GM12801 (cell line): ENCODE data around the gene MT1X.

Experiments used
- TF ChIP-seq, protein P1 (sequence below): IDR thresholded peaks from one replicate; pipeline ENCODE4 v1.5.1; 2011; ENCODE audit warnings: control low read depth; ENCODE audit not compliant: insufficient read length; ENCODE audit errors: extremely low read depth

MT1X gene

DNA sequence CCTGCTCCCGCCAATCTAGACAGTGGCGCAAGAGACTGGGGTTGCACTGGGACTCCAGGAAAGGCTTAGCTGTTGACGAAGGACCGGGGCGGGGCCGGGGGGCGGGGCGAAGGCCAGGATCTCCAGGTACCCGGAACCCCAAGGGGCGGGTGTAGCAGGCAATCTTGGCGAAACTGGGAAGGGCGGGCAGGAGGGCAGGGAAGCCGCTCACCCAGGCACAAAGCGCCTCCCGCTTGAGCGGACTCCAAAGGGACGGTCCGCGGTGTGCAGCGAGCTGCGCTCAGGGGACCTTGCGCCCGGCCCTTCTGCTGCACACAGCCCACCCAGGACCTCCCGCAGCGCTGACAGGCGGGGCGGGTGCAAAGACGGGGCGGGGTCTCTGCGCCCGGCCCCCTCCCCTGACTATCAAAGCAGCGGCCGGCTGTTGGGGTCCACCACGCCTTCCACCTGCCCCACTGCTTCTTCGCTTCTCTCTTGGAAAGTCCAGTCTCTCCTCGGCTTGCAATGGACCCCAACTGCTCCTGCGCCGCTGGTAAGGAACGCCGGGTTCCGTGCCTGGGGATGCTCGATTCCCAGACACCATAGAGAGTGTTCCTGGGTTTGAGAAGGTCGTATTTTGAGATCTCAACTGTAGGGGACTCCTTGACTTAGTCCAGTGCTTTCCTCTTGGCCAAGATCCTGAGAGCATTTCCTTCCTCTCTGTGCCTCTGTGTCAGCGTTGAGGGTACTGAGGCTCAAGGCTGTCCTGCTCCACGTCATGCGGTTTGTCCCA, 24.5 kb upstream of the MT1X start, which contains the start of gene MT1F:
Gene MT1F, plus strand, starts transcription at position 405 of the 772 bp plus-strand sequence. Its CDS starts 100 bp downstream, at position 505.
- TF ChIP-seq, protein P1, sequence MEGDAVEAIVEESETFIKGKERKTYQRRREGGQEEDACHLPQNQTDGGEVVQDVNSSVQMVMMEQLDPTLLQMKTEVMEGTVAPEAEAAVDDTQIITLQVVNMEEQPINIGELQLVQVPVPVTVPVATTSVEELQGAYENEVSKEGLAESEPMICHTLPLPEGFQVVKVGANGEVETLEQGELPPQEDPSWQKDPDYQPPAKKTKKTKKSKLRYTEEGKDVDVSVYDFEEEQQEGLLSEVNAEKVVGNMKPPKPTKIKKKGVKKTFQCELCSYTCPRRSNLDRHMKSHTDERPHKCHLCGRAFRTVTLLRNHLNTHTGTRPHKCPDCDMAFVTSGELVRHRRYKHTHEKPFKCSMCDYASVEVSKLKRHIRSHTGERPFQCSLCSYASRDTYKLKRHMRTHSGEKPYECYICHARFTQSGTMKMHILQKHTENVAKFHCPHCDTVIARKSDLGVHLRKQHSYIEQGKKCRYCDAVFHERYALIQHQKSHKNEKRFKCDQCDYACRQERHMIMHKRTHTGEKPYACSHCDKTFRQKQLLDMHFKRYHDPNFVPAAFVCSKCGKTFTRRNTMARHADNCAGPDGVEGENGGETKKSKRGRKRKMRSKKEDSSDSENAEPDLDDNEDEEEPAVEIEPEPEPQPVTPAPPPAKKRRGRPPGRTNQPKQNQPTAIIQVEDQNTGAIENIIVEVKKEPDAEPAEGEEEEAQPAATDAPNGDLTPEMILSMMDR = no peak

DNA sequence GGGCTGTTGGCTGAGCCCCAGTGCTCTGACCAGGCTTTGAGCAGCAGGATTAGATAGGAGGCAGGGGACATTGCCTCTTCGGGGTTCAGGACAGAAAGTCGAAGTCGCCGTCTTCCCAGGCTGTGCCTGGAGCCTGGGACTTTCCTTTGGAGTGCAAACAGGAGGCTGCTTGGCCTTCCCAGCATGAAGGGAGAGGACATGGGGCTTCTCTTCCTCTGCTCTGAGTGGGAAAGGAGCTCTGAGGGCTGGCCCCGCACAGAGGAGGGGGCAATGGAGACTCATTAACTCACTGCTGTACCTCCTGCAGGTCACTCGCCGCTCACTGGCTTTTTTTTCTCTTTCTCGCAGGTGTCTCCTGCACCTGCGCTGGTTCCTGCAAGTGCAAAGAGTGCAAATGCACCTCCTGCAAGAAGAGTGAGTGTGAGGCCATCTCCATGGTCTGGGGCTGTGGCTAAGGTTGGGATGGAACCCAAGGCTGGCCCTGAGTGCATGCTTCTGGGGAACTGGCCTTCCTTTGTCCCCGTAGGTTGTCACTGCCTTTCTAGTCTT, 23.9 kb upstream of the MT1X start:
- TF ChIP-seq, protein P1 = no peak

DNA sequence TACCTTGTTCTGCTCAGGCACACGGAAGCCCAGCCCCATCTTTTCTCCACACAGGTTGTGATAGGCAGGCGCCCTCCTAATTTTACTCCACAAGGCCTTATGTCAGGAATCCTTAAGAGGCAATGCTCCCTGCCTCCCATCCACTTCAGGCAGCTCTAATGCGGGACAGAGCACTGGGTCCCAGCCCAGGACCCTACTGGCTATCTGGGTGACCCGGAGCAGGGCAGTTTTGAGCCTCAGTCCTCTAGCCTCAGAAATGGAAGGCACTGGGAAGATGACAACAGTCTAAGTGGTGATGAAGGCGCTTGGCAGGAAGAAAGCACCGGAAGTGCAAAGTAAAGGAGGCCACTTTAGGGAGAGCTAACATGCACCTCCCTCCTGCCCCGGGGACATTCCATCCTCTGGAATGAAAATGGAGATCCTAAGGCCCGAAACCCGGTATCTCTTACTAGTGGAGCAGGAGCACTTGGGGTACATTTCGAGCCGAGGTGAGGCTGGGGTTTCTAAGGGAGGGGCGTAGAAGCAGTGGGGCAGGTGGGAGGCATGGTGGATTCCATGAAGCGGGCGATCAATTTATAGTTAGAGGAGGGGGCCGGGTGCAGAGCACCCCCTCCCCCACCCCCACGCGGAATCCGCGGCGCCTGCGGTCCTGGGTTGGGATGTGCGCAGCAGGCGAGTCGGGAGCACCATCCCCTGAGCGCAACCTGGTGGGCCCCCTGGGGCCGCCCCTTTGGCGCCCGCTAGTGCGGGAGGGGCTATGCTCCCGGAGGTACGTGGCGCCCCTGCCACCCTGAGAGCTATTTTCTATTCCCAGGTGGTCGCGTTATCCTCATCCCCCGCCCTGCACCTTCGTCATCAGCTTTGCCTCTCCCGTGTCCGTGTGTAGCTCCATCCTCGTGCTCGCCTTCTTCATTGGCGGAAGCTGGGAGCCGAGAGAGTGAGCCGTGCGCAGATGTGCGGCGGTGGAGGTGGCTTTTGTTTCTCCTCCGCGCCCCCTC, 19.6 kb upstream of the MT1X start:
- TF ChIP-seq, protein P1 = no peak

DNA sequence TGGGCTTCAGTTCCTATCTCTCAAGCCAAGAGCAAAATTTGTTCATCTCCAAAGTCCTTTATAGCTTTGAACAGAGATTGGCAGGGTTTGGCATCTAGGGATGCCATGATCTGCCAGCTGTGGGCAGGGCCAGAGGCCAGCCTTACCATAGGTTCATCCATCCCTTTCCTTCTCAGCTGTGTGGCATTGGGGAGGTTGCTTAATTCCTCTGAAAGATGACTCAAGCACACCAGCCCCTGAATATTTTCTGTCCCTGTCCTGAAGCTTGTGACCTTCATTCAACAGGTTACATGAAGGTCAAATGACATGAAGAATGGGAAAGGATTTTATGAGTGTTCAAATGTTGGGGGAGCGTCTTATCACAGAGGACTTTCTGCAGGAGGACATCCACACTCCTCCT, 17.8 kb upstream of the MT1X start:
- TF ChIP-seq, protein P1 = no peak

DNA sequence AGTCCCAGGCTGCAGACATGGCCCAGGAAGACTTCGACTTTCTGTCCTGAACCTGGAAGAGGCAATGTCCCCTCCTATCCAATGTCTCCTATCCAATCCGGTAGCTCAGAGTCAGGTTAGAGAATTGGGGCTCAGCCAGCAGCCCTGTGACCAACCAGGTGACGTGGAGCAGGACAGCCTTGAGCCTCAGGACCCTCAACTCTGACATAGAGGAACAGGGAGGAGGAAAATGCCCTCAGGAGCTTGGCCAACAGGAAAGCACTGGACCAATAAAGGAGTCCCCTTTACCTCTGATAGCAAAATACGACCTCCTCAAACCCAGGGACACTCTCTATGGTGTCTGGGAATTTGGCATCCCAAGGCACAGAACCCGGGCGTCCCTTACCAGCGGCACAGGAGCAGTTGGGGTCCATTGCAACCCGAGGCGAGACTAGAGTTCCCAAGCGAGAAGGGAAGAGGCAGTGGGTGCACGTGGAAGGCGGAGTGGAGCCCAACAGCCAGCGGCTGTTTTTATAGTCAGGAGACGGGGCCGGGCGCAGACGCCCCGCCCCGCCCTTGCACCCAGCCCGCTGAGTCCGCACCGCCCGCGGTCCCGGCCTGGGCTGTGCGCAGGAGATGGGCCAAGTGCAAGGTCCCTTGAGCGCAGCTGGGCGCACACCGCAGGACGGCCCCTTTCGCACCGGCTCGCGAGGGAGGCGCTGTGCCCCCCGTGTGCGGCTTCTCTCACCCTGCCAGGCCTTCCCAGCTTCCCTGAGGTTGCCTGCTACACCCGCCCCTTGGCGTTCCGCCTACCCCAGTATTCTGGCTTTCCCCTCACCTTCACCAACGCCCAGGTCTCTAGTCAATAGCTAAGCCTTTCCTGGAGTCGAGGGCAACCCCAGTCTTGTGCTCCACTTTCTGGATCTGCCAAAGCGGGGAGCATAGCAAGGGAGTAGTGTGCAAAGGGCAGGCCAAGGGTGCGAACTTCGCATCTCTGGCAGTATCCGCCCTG, 14.4 kb upstream of the MT1X start, which contains the start of gene MT1G:
Gene MT1G, minus strand, starts transcription at position 485 of the 991 bp plus-strand sequence. Its CDS starts 72 bp downstream, at position 413.
- TF ChIP-seq, protein P1 = no peak

DNA sequence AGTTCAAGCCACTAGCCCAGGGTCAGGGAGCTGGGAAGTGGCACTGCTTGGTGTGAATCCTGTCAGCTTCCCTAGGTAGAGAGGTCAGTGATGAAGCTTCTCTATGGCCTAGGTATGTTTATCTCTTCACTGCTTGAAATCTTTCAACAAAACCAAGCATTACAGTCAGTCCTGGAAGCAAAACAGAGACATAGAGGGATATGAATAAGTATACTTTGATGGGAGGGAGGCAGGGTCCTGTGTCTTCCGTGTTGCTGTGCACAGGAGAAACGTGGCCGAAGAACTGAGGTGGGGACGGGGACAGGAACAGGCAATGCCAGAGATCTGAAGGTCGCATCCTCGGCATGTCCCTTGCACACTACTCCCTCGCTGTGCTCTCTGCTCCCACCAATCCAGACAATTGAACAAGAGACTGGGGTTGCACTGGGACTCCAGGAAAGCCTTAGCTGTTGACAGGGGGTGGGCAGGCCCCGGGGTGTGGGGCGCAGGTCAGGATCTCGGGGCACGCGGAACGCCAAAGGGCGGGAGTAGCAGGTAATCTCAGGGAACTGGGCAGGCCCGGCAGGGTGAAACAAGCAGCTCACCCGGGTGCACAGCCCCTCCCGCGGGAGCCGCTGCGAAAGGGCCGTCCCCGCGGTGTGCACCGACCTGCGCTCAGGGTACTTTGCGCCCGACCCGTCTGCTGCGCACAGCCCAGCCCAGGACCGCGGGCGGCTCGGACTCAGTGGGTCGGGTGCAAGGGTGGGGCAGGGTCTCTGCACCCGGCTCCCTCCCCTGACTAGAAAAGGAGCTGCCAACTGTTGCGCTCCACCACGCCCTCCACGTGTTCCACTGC, 13.0 kb upstream of the MT1X start, which contains the start of gene MT1H:
Gene MT1H, plus strand, starts transcription at position 810 of the 835 bp plus-strand sequence. CDS start 71 bp downstream, outside the sequence.
- TF ChIP-seq, protein P1 = no peak
